CD4-positive, alpha-beta T cell treated with Interleukin-4 for 1 hour (primary cell): ENCODE measurements around the gene ARL4C.
A peak's percentile ranks its signal among the peaks of the same experiment; 100 is the strongest.

Experiments used
- DNase-seq, 2 donors: peaks; one replicate each; pipeline ENCODE4 v3.0.0-alpha.2; 2020 to 2022

The ARL4C gene, protein sequence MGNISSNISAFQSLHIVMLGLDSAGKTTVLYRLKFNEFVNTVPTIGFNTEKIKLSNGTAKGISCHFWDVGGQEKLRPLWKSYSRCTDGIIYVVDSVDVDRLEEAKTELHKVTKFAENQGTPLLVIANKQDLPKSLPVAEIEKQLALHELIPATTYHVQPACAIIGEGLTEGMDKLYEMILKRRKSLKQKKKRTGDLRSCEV

GRCh38 chr2:234496835-234497593, at the start of gene ARL4C:
Gene ARL4C (minus strand): TSS chr2:234497081. CDS start chr2:234496586, 495 bp downstream.
- DNase-seq = peak; percentile 71 to 77

GRCh38 chr2:234544659-234545611, 48.1 kb upstream of the ARL4C start:
- peak; percentile 70 to 79 for DNase-seq

GRCh38 chr2:234542742-234543141, 45.9 kb upstream of the ARL4C start:
- no peak for DNase-seq

GRCh38 chr2:234537929-234538328, 41.0 kb upstream of the ARL4C start:
- DNase-seq = no peak

- no peak for DNase-seq
Observed at GRCh38 chr2:234536178-234536965, 39.5 kb upstream of the ARL4C start.

DNA sequence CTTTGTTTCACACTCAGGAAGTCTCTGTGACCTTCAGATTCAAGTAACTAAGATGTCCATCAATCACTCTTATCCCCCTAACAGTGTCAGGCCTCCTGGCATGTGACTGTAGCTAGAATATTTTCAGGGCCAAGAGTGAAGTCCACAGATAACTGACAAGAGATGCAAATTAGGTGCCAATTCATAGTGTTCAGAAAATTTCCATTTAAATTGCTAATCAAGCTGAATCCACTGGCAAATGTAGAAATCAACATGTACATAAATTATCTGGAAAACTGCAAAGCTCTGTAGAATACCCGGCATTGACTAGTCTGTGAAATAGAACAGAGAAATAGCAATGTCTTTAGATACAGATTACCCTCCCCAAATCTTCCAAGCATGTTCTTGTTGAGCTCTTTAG, 38.6 kb upstream of the ARL4C start:
- DNase-seq = no peak

DNA sequence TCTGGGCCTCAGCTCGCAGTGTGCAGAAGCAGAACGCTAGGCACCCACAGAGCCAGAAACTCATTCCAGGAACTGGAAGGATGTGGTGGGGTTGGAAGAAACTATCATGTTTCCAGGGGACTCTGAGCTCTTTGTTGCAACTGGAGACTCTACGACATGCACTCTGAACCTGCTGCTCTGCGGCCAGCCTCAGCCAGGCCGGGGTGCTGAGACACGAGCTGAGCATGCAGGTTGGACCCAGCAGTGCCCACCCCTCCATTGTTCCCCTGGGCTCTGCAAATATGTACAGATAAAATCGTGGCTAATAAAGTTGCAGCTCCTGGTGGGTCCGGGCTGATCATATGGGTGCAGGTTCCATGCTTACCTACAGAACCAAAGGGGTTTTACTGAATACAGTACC, 37.6 kb upstream of the ARL4C start:
- no peak for DNase-seq

DNA sequence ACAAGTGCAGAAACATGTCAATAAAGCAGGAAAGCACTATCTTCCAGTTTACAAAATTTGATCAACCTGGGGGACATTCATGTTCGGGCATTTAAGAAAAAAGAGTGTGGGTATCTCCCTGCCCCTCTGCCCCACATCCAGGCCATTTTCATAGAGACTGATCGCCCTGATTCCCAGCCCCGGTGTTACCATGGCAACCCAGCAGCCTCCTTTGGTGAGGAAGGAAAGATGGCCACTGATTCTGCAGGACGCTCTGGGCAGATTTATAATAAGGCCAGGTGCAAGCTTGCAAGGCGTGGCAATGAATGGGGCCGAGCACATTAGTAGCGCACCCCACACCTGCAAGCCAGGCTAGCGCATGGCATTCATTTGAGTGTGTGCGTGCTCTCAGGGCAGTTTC, 36.7 kb upstream of the ARL4C start:
- no peak for DNase-seq

GRCh38 chr2:234528410-234529148, 31.7 kb upstream of the ARL4C start:
- DNase-seq = no peak

GRCh38 chr2:234526711-234527110, 29.8 kb upstream of the ARL4C start:
- DNase-seq = no peak

DNA sequence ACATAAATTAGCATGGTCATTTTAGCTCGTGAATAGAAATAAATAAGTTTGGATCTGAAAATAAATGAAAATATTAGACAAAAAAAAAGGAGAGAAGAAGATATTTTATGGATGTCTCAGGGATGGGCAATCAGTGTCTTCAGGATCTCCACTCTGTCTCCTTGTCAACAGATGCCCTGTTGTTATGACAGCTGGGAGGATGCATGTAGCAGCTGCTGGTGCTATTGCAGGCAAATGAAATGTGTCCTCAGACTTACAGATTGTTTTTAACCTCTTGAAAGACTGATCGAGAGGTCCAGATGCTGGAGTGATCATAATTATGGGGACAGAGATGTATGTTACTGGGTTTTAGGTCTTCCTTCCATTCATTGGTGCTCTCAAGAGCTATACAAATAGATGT, 24.7 kb upstream of the ARL4C start:
- DNase-seq = no peak

DNA sequence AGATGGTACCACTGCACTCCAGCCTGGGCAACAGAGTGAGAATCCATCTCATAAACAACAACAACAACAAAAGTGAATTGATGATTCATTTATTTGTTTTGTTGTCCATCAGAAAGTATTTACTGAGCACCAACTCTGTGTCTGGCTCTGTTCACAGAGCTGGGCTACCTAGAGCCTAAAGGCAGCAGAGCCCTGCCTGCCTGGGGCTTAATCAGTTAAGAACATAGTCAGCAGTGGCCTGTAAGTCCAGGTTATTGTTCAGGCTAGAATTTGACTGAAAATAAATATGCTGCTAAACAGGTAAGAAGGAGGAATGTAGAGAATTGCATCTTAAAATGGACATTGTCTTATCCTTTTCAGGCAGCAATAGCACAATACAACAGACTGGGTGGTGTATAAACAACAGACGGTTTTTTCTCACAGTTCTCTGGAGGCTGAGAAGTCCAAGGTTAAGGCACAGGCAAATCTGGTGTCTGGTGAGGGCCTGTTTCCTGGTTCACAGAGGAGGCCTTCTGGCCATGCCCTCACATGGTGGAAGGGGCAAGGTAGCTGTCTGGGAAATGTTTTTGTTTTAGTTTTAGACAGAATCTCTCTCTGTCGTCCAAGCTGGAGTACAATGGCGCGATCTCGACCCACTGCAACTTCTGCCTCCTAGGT, 22.2 kb upstream of the ARL4C start:
- DNase-seq = no peak

GRCh38 chr2:234517971-234518370, 21.1 kb upstream of the ARL4C start:
- DNase-seq = no peak

GRCh38 chr2:234514873-234515638, 18.2 kb upstream of the ARL4C start:
- DNase-seq = no peak

GRCh38 chr2:234514099-234514498, 17.2 kb upstream of the ARL4C start:
- DNase-seq = no peak

GRCh38 chr2:234512884-234513669, 16.2 kb upstream of the ARL4C start:
- no peak for DNase-seq

DNA sequence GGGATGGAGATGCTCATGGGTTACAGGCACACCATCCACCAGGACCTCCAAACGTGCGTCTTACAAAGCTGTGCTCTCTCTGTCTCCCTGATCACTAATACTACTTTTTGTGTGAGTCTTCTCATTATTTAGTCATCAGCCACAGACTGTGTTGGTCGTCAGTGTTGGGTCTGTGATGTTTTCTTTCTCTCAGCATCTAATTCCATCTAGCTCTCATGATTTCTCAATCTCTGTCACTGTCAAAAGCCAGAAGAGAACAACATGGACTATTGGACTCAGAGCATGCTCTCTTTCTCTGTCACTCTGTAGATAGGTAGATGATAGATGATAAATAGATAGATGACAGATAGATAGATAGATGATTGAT, 6.0 kb upstream of the ARL4C start:
- DNase-seq = no peak

GRCh38 chr2:234502285-234502918, 5.5 kb upstream of the ARL4C start:
- DNase-seq = no peak

DNA sequence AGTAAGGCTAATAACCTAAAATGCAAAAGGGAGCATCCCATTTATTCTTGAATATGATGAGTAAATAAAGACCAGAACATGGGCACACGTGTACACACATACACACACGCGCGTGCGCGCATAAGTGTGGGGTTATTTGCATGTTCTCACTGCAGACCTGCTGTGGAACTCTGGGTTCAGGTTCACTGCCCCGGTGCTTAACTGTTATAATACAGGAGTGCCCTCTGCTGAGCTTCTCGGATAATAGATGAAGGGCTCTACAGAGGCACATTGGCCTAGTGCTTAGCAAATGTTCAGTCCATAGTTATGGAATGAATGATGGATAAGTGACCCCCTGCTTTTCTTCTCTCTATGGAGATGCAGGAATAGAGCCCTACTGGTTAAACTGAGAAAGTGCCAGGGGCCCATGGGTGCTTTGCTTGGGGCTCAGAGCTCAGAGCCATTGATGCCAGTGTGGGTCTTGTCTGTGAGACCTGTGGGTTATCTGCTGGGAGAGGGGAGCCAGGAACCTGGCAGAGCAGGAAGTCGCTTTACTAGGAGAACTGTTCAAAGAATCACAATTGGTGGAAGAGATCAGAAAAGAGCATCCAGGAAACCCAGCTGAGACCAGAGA, 3.6 kb upstream of the ARL4C start:
- DNase-seq = peak; percentile 87 to 89
